ENCODE results near the gene NF2.
A peak's percentile ranks its signal among the peaks of the same experiment; 100 is the strongest.

The NF2 gene

GRCh38 chr22:29574762-29575450, 28.5 kb upstream of the NF2 start:
- H3K27ac ChIP-seq (ENCODE audit: low read depth, low read length), result no peak overlapping the region
- H3K27me3 ChIP-seq (ENCODE audit: low read length), result no peaks in the 10 kb centered on the region
- no peak overlapping the region for H3K9ac ChIP-seq (ENCODE audit: low read length)
- no peak overlapping the region for H3K4me2 ChIP-seq (ENCODE audit: low read depth, low read length, poor library complexity, severe bottlenecking)
- H3K79me2 ChIP-seq (ENCODE audit: insufficient read depth, low read length), result no peaks in the 10 kb centered on the region
- no peak overlapping the region for H2AFZ ChIP-seq (ENCODE audit: low read depth, low read length, severe bottlenecking)
- TF ChIP-seq CTCF (IDR thresholded peaks at IDR 0.05; ENCODE audit: insufficient read depth, low read length, poor library complexity, severe bottlenecking) (no peak), EZH2phosphoT487 (conservative IDR thresholded peaks at IDR 0.05; ENCODE audit: low read length) (no peak)
- no peaks in the 10 kb centered on the region for H3F3A ChIP-seq (ENCODE audit: insufficient read depth)
- H3K36me3 ChIP-seq (ENCODE audit: low read length), result no peaks in the 10 kb centered on the region
- H3K4me3 ChIP-seq (ENCODE audit: insufficient read depth, low read length, poor library complexity, severe bottlenecking), result no peak overlapping the region
- no peaks in the 10 kb centered on the region for H3K9me3 ChIP-seq (ENCODE audit: insufficient read depth, low read length)
- H3K9me2 ChIP-seq (replicated peaks; ENCODE audit: insufficient read depth, low read length), result no peaks in the 10 kb centered on the region
- no peaks in the 10 kb centered on the region for H4K20me1 ChIP-seq (ENCODE audit: low read depth, low read length)

- no peak for TF ChIP-seq CTCF (IDR thresholded peaks at IDR 0.05; ENCODE audit: insufficient read depth, low read length, poor library complexity, severe bottlenecking)
- TF ChIP-seq EZH2phosphoT487 (conservative IDR thresholded peaks at IDR 0.05; ENCODE audit: low read length), result no peak
- H3K79me2 ChIP-seq (ENCODE audit: insufficient read depth, low read length), result no peaks in the 10 kb centered on the region
- no peaks in the 10 kb centered on the region for H3K9me3 ChIP-seq (ENCODE audit: insufficient read depth, low read length)
- H3K27me3 ChIP-seq (ENCODE audit: low read length), result no peaks in the 10 kb centered on the region
- H4K20me1 ChIP-seq (ENCODE audit: low read depth, low read length), result no peaks in the 10 kb centered on the region
- no peaks in the 10 kb centered on the region for H3K9me2 ChIP-seq (replicated peaks; ENCODE audit: insufficient read depth, low read length)
- no peaks in the 10 kb centered on the region for H3F3A ChIP-seq (ENCODE audit: insufficient read depth)
- no peaks in the 10 kb centered on the region for H3K36me3 ChIP-seq (ENCODE audit: low read length)
- H2AFZ ChIP-seq (ENCODE audit: low read depth, low read length, severe bottlenecking), result no peak overlapping the region
- no peak overlapping the region for H3K4me2 ChIP-seq (ENCODE audit: low read depth, low read length, poor library complexity, severe bottlenecking)
- no peak overlapping the region for H3K4me3 ChIP-seq (ENCODE audit: insufficient read depth, low read length, poor library complexity, severe bottlenecking)
- H3K9ac ChIP-seq (ENCODE audit: low read length), result no peak overlapping the region
- no peak overlapping the region for H3K27ac ChIP-seq (ENCODE audit: low read depth, low read length)
Measured at GRCh38 chr22:29578462-29579200, 24.8 kb upstream of the NF2 start.

GRCh38 chr22:29580200-29580810, 23.1 kb upstream of the NF2 start:
- H3K4me3 ChIP-seq (ENCODE audit: insufficient read depth, low read length, poor library complexity, severe bottlenecking), result peak overlapping the region; percentile 63
- no peak for TF ChIP-seq EZH2phosphoT487 (conservative IDR thresholded peaks at IDR 0.05; ENCODE audit: low read length)
- TF ChIP-seq CTCF (IDR thresholded peaks at IDR 0.05; ENCODE audit: insufficient read depth, low read length, poor library complexity, severe bottlenecking), result no peak
- H3K9me2 ChIP-seq (replicated peaks; ENCODE audit: insufficient read depth, low read length), result no peaks in the 10 kb centered on the region
- peak overlapping the region; percentile 57 for H3K9ac ChIP-seq (ENCODE audit: low read length)
- no peaks in the 10 kb centered on the region for H3F3A ChIP-seq (ENCODE audit: insufficient read depth)
- peak overlapping the region; percentile 75 for H2AFZ ChIP-seq (ENCODE audit: low read depth, low read length, severe bottlenecking)
- peak overlapping the region; percentile 57 for H3K4me2 ChIP-seq (ENCODE audit: low read depth, low read length, poor library complexity, severe bottlenecking)
- H3K36me3 ChIP-seq (ENCODE audit: low read length), result no peaks in the 10 kb centered on the region
- 0 out of 2 replicates have a peak overlapping the region, but pooled peaks have one; percentile 8 for H3K27ac ChIP-seq (ENCODE audit: low read depth, low read length)
- no peaks in the 10 kb centered on the region for H3K27me3 ChIP-seq (ENCODE audit: low read length)
- no peaks in the 10 kb centered on the region for H4K20me1 ChIP-seq (ENCODE audit: low read depth, low read length)
- no peaks in the 10 kb centered on the region for H3K9me3 ChIP-seq (ENCODE audit: insufficient read depth, low read length)
- no peaks in the 10 kb centered on the region for H3K79me2 ChIP-seq (ENCODE audit: insufficient read depth, low read length)
